Liver (tissue), 3 donors: ENCODE results near the gene SMC4.

Experiments
- CTCF ChIP-seq: fragments of 150-350 bp; IDR thresholded peaks from 2 replicates; pipeline ENCODE4 v1.5.1; 2017; ENCODE audit warnings: improper control_type of control experiment, low read depth, low read length; ENCODE audit not compliant: missing input control
- EGR1 ChIP-seq, 2 donors: IDR thresholded peaks; 2 replicates each; pipeline ENCODE4 v1.6.1; 2016 to 2018; ENCODE audit warnings: antibody characterized with exemption in 2 of 2, low read depth in 2 of 2
- FOXA1 ChIP-seq: IDR thresholded peaks from 2 replicates; pipeline ENCODE4 v1.6.1; 2016; ENCODE audit warnings: antibody characterized with exemption
- GABPA ChIP-seq, 2 donors: IDR thresholded peaks in 1 of 2; conservative IDR thresholded peaks in 1 of 2; 2 replicates each; pipeline ENCODE4 v1.6.1; 2016; ENCODE audit warnings: antibody characterized with exemption in 2 of 2, mild to moderate bottlenecking in 1 of 2, moderate library complexity in 1 of 2
- MAX ChIP-seq: IDR thresholded peaks from 2 replicates; pipeline ENCODE4 v1.6.1; 2016; ENCODE audit warnings: antibody characterized with exemption
- RXRA ChIP-seq, 2 donors: IDR thresholded peaks; 2 replicates each; pipeline ENCODE4 v1.6.1; 2017 to 2018; ENCODE audit warnings: antibody characterized with exemption in 2 of 2, mild to moderate bottlenecking in 1 of 2
- SP1 ChIP-seq: IDR thresholded peaks from 2 replicates; pipeline ENCODE4 v1.6.1; 2018; ENCODE audit warnings: antibody characterized with exemption, mild to moderate bottlenecking
- ZBTB33 ChIP-seq: IDR thresholded peaks from 2 replicates; pipeline ENCODE4 v1.6.1; 2016; ENCODE audit warnings: antibody characterized with exemption
- donor health status: healthy.
- donor health status: healthy.

GRCh38 chr3:160446522-160447056 lies 47.1 kb downstream of the SMC4 start:
- TF ChIP-seq CTCF (no peak), RXRA (IDR thresholded peaks at IDR 0.05) (no peak), EGR1 (IDR thresholded peaks at IDR 0.05; ENCODE audit: low read depth in 2 of 2) (no peak), FOXA1 (no peak), ZBTB33 (no peak), MAX (no peak), SP1 (no peak), GABPA (IDR thresholded peaks at IDR 0.05 in 1 of 2, conservative IDR thresholded peaks at IDR 0.05 in 1 of 2) (no peak)
